Neural cell (in vitro differentiated cells): ENCODE data around the gene HIF1A. TPM values are rescaled to one million over a fixed set of nuclear protein-coding genes. Genes with fewer than 3 reads are reported as not detected.

Source experiments
- H2AFZ ChIP-seq: fragments of 200-600, 300-800 bp; sonication (generic), shearing (Covaris generic); 2 replicates; pipeline ENCODE4 v1.6.0; 2014; ENCODE audit warnings: low read depth, mild to moderate bottlenecking, antibody characterized with exemption, low read length, moderate library complexity
- H3F3A ChIP-seq: fragments of 200-600 bp; shearing (Covaris generic); 2 replicates; pipeline ENCODE4 v1.6.1; 2016; ENCODE audit warnings: mild to moderate bottlenecking, moderate library complexity, mixed read lengths, antibody characterized with exemption, low read length; ENCODE audit not compliant: insufficient read depth, poor library complexity, severe bottlenecking
- H3K27ac ChIP-seq: fragments of 200-600, 300-800 bp; sonication (generic), shearing (Covaris generic); 2 replicates; pipeline ENCODE4 v1.5.1; 2014; ENCODE audit warnings: mild to moderate bottlenecking, low read length, moderate library complexity
- H3K27me3 ChIP-seq: fragments of 300-800, 200-600 bp; sonication (generic), shearing (Covaris generic); 2 replicates; pipeline ENCODE4 v1.6.0; 2014; ENCODE audit warnings: mild to moderate bottlenecking, low read depth, low read length, moderate library complexity; ENCODE audit not compliant: insufficient read depth
- H3K36me3 ChIP-seq: fragments of 300-800, 200-600 bp; sonication (generic), shearing (Covaris generic); 2 replicates; pipeline ENCODE4 v1.5.1; 2014; ENCODE audit warnings: mild to moderate bottlenecking, antibody characterized with exemption, low read length, moderate library complexity; ENCODE audit not compliant: insufficient read depth
- H3K4me2 ChIP-seq: fragments of 300-800, 200-600 bp; sonication (generic), shearing (Covaris generic); 2 replicates; pipeline ENCODE4 v1.6.0; 2014; ENCODE audit warnings: mild to moderate bottlenecking, low read length
- H3K4me3 ChIP-seq: fragments of 300-800, 200-600 bp; sonication (generic), shearing (Covaris generic); 2 replicates; pipeline ENCODE4 v1.5.1; 2014; ENCODE audit warnings: mild to moderate bottlenecking, low read length, moderate library complexity
- H3K79me2 ChIP-seq: fragments of 200-600 bp; shearing (Covaris generic); replicated peaks from 2 replicates; pipeline ENCODE4 v1.6.0; 2014; ENCODE audit warnings: mild to moderate bottlenecking, low read length, moderate library complexity; ENCODE audit not compliant: insufficient read depth
- H3K9ac ChIP-seq: fragments of 300-800, 200-600 bp; sonication (generic), shearing (Covaris generic); 2 replicates; pipeline ENCODE4 v1.6.1; 2016; ENCODE audit warnings: mild to moderate bottlenecking, low read length, mixed read lengths
- H3K9me2 ChIP-seq: fragments of 200-600 bp; shearing (Covaris generic); 2 replicates; pipeline ENCODE4 v1.6.1; 2016; ENCODE audit warnings: mild to moderate bottlenecking, low read length, mixed read lengths; ENCODE audit not compliant: insufficient read depth
- H3K9me3 ChIP-seq: fragments of 200-600, 300-800 bp; sonication (generic), shearing (Covaris generic); 2 replicates; pipeline ENCODE4 v1.6.1; 2016; ENCODE audit warnings: mild to moderate bottlenecking, mixed run types, low read length, moderate library complexity, mixed read lengths
- H4K20me1 ChIP-seq: fragments of 200-600 bp; shearing (Covaris generic); 2 replicates; pipeline ENCODE4 v1.6.1; 2016; ENCODE audit warnings: mild to moderate bottlenecking, mixed run types; ENCODE audit not compliant: insufficient read depth
- CTCF ChIP-seq: fragments of 450-650 bp; IDR thresholded peaks from 2 replicates; pipeline ENCODE4 v1.5.1; 2014; ENCODE audit warnings: antibody characterized with exemption, mild to moderate bottlenecking, moderate library complexity; ENCODE audit not compliant: poor library complexity, severe bottlenecking
- EP300 ChIP-seq: fragments of 450-650 bp; conservative IDR thresholded peaks from 2 replicates; pipeline ENCODE4 v1.6.1; 2014; ENCODE audit warnings: antibody characterized with exemption, mild to moderate bottlenecking, moderate library complexity; ENCODE audit not compliant: poor library complexity, severe bottlenecking
- EZH2 ChIP-seq: fragments of 200-600, 300-800 bp; shearing (Covaris generic), sonication (generic); IDR thresholded peaks from 2 replicates; pipeline ENCODE4 v1.6.1; 2014; ENCODE audit warnings: antibody characterized with exemption, low read length, borderline replicate concordance, mild to moderate bottlenecking; ENCODE audit not compliant: insufficient read depth, poor library complexity, severe bottlenecking
- MXI1 ChIP-seq: fragments of 450-650 bp; conservative IDR thresholded peaks from 2 replicates; pipeline ENCODE4 v1.6.1; 2014; ENCODE audit warnings: antibody characterized with exemption, mild to moderate bottlenecking; ENCODE audit not compliant: poor library complexity, severe bottlenecking
- POLR2AphosphoS5 ChIP-seq: IDR thresholded peaks from 2 replicates; pipeline ENCODE4 v1.6.1; 2012
- RAD21 ChIP-seq: fragments of 450-650 bp; conservative IDR thresholded peaks from 2 replicates; pipeline ENCODE4 v1.6.1; 2014; ENCODE audit warnings: antibody characterized with exemption, mild to moderate bottlenecking, moderate library complexity
- REST ChIP-seq: IDR thresholded peaks from 2 replicates; pipeline ENCODE4 v1.6.1; 2012; ENCODE audit warnings: borderline replicate concordance
- SMC3 ChIP-seq: fragments of 450-650 bp; conservative IDR thresholded peaks from 2 replicates; pipeline ENCODE4 v1.6.1; 2014; ENCODE audit warnings: antibody characterized with exemption, mild to moderate bottlenecking, moderate library complexity; ENCODE audit not compliant: poor library complexity
- TAF1 ChIP-seq: IDR thresholded peaks from 2 replicates; pipeline ENCODE4 v1.6.1; 2012; ENCODE audit warnings: low read depth
- polyA plus RNA-seq: library from polyadenylated mRNA; depleted of rRNA; stranded (reverse); fragments of >200 nt; gene quantifications from 2 replicates; pipeline ENCODE4 v1.2.3, GENCODE V29; 2014

Gene HIF1A
- polyA plus RNA-seq, 1 donor from 2014 or later, result 75.0 TPM

GRCh38 chr14:61713724-61714437 lies 18.6 kb downstream of the HIF1A start:
- H2AFZ ChIP-seq, result no peak overlapping the region
- no peak overlapping the region for H3K9ac ChIP-seq
- H3F3A ChIP-seq, result no peaks in the 10 kb centered on the region
- no peak overlapping the region for H3K4me3 ChIP-seq
- peaks cover 98% of the 10 kb centered on the region for H3K79me2 ChIP-seq
- no peaks in the 10 kb centered on the region for H3K9me3 ChIP-seq
- no peak overlapping the region for H3K4me2 ChIP-seq
- no peaks in the 10 kb centered on the region for H3K9me2 ChIP-seq
- no peaks in the 10 kb centered on the region for H3K36me3 ChIP-seq
- H3K27ac ChIP-seq, result no peak overlapping the region
- no peak for TF ChIP-seq RAD21
- TF ChIP-seq EP300, result no peak
- TF ChIP-seq SMC3, result no peak
- no peak for TF ChIP-seq TAF1
- TF ChIP-seq CTCF, result no peak
- no peak for TF ChIP-seq EZH2
- TF ChIP-seq REST, result no peak
- TF ChIP-seq POLR2AphosphoS5, result no peak
- no peak for TF ChIP-seq MXI1
- H4K20me1 ChIP-seq, result peaks cover 4% of the 10 kb centered on the region
- no peaks in the 10 kb centered on the region for H3K27me3 ChIP-seq

- Histone ChIP-seq H3K9me3 (no peaks in the 10 kb centered on the region), H4K20me1 (peaks cover 3% of the 10 kb centered on the region), H3K36me3 (no peaks in the 10 kb centered on the region), H3K27ac (no peak overlapping the region), H3K9me2 (no peaks in the 10 kb centered on the region), H3K27me3 (no peaks in the 10 kb centered on the region), H3K4me2 (no peak overlapping the region), H2AFZ (no peak overlapping the region), H3K79me2 (peaks cover 97% of the 10 kb centered on the region), H3K4me3 (no peak overlapping the region), H3K9ac (no peak overlapping the region), H3F3A (no peaks in the 10 kb centered on the region)
- TF ChIP-seq RAD21 (no peak), EP300 (no peak), CTCF (no peak), MXI1 (no peak), REST (no peak), POLR2AphosphoS5 (no peak), TAF1 (no peak), EZH2 (no peak), SMC3 (no peak)
Measured at GRCh38 chr14:61716956-61717355, 21.6 kb downstream of the HIF1A start.
